DND-41 (cell line): ENCODE results near the gene ULK1.

Experiments
- CTCF ChIP-seq: IDR thresholded peaks from 2 replicates; pipeline ENCODE4 v1.5.1; 2012; ENCODE audit warnings: borderline replicate concordance, low read length, moderate library complexity, mild to moderate bottlenecking; ENCODE audit not compliant: poor library complexity, severe bottlenecking; ENCODE audit errors: extremely low read depth
- EZH2 ChIP-seq: IDR thresholded peaks from 3 replicates; pipeline ENCODE4 v1.6.1; 2012; ENCODE audit warnings: borderline replicate concordance, low read depth, mild to moderate bottlenecking, moderate library complexity, low read length, inconsistent platforms; ENCODE audit not compliant: severe bottlenecking

- TF ChIP-seq CTCF (no peak), EZH2 (no peak)
Measured at GRCh38 chr12:131947482-131948027, 53.1 kb downstream of the ULK1 start.
